Measurements from ENCODE around the gene IL1RAPL2. TPM values are rescaled to one million over a fixed set of nuclear protein-coding genes. Genes with fewer than 3 reads are reported as not detected.

The IL1RAPL2 gene
- total and polyA plus RNA-seq, 2 of the 8 experiments (the other 6 are each of a cell fraction or from before 2014, with no cell fraction given) = 0.20 to 1.3 TPM

DNA sequence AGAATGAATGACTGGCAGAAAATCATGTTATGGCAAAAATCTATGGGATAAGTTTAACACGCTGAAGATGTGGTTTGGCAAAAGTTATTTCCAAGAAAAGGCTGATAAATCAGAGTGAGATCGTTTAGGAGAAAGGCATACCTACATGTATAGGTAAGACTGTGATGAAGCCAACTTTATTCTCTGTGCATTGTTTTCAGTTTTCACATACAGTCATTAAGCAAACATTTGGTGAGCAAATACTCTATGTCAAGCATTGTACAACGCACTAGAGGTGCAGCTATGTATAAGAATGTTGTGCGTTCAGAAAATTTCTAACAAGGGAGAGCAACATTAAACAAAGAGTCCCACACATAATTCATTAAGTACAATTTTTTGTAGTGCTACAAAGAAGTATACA lies 532.8 kb downstream of the IL1RAPL2 start:
- Histone ChIP-seq H3K79me1 (ENCODE audit: low read depth, low read length) (no peaks in the 10 kb centered on the region), H3K79me2 (ENCODE audit: control insufficient read depth in 1 of 2, insufficient read depth in 2 of 2, low read length in 2 of 2) (no peaks in the 10 kb centered on the region), H2BK20ac (ENCODE audit: low read length) (no peak overlapping the region), H3K4me1 (replicated peaks in 1 of 4; ENCODE audit: control insufficient read depth in 3 of 4, insufficient read depth in 4 of 4, low read length in 3 of 4) (no peaks in the 10 kb centered on the region), H4K8ac (ENCODE audit: extremely low read depth, insufficient read depth, low read length) (no peak overlapping the region), H3K23ac (ENCODE audit: insufficient read length) (no peak overlapping the region), H3K56ac (replicated peaks; ENCODE audit: insufficient read length, low read depth, low read length) (no peak overlapping the region), H3K36me3 (ENCODE audit: control insufficient read depth in 2 of 4, insufficient read depth in 4 of 4, low read length in 3 of 4) (no peaks in the 10 kb centered on the region), H4K91ac (replicated peaks; ENCODE audit: insufficient read length, low read length) (no peak overlapping the region), H2BK5ac (ENCODE audit: low read depth, low read length) (no peak overlapping the region), H3K4ac (replicated peaks; ENCODE audit: insufficient read length, low read depth, low read length) (no peak overlapping the region), H4K20me1 (replicated peaks in 1 of 2; ENCODE audit: control insufficient read depth in 1 of 2, insufficient read depth in 2 of 2, low read length in 2 of 2) (no peaks in the 10 kb centered on the region), H2BK12ac (ENCODE audit: low read depth, low read length) (no peak overlapping the region), H3K9me3 (ENCODE audit: insufficient read depth in 2 of 2, low read depth in 1 of 2, low read length in 1 of 2) (no peaks in the 10 kb centered on the region), H2BK120ac (replicated peaks; ENCODE audit: low read depth, low read length) (no peak overlapping the region), H2AFZ (ENCODE audit: low read length) (no peak overlapping the region), H3K27me3 (replicated peaks in 1 of 4; ENCODE audit: control insufficient read depth in 3 of 4, extremely low read depth in 1 of 4, insufficient read depth in 3 of 4, low read length in 3 of 4) (no peaks in the 10 kb centered on the region), H3K4me3 (ENCODE audit: extremely low read depth in 1 of 4, insufficient read depth in 2 of 4, low read depth in 3 of 4, low read length in 4 of 4) (no peak overlapping the region), H3K18ac (ENCODE audit: extremely low read depth, low read length) (no peak overlapping the region), H3K27ac (ENCODE audit: low read depth, low read length) (no peak overlapping the region), H4K5ac (ENCODE audit: insufficient read length, low read depth, low read length) (no peak overlapping the region), H3K23me2 (ENCODE audit: low read depth, low read length) (no peaks in the 10 kb centered on the region), H3K14ac (ENCODE audit: insufficient read length) (no peak overlapping the region), H3K9ac (replicated peaks in 1 of 4; ENCODE audit: extremely low read depth in 1 of 4, low read depth in 3 of 4, low read length in 3 of 4) (no peak overlapping the region), H2AK5ac (ENCODE audit: low read depth, low read length) (no peak overlapping the region), H2BK15ac (ENCODE audit: low read length) (no peak overlapping the region), H3K4me2 (ENCODE audit: insufficient read depth in 1 of 2, low read depth in 2 of 2, low read length in 2 of 2) (no peak overlapping the region)
- DNase-seq (ENCODE audit: low read depth in 1 of 2, low spot score in 2 of 2) (no peak), FAIRE-seq (peak; percentile 72)
- POLR2A ChIA-PET (ENCODE audit: partially characterized antibody) = no interaction called here
- CTCF ChIA-PET (ENCODE audit: partially characterized antibody) = no interaction called here
- 92% methylated on average over 4 of the region's 4 CpGs; no CpG with 5 or more reads in 1 of the 2 experiments for WGBS, 2 experiments (ENCODE audit: extremely low coverage in 1 of 2, insufficient coverage in 1 of 2, insufficient read length in 1 of 2, insufficient replicate concordance in 2 of 2, low coverage in 1 of 2, low lambda C conversion rate in 2 of 2, missing lambda C conversion rate in 1 of 2)
- TF ChIP-seq CBX5 (IDR thresholded peaks at IDR 0.05; ENCODE audit: low read depth, low read length) (no peak), NANOG (IDR thresholded peaks at IDR 0.05; ENCODE audit: insufficient read depth, low read depth, low read length, poor library complexity, severe bottlenecking) (no peak)

Data from H1 (cell line).